ENCODE results near the gene NFILZ.
"Not testable (repeated sequence)": the region's sequence is repeated elsewhere in the genome, so short reads cannot be mapped to it uniquely, and the experiment has no call there.

NFILZ gene

GRCh38 chr19:8635422-8635821 is 5.0 kb downstream of the NFILZ start:
- Histone ChIP-seq H3K4me3 (ENCODE audit: low read length) (no peak overlapping the region), H3K27ac (ENCODE audit: low read length) (no peak overlapping the region), H3K9me3 (ENCODE audit: control insufficient read depth, low read depth, low read length) (no peaks in the 10 kb centered on the region), H3K27me3 (ENCODE audit: control insufficient read depth, insufficient read depth, low read length) (peaks cover 11% of the 10 kb centered on the region), H3K4me1 (ENCODE audit: control insufficient read depth, low read depth, low read length) (peaks cover 11% of the 10 kb centered on the region), H3K9ac (ENCODE audit: low read length) (no peak overlapping the region), H3K36me3 (ENCODE audit: control insufficient read depth, low read depth, low read length) (no peaks in the 10 kb centered on the region)

GRCh38 chr19:8637070-8637469 is 6.6 kb downstream of the NFILZ start:
- H3K27ac ChIP-seq (ENCODE audit: low read length); H3K4me3 ChIP-seq (ENCODE audit: low read length); H3K9me3 ChIP-seq (ENCODE audit: control insufficient read depth, low read depth, low read length); H3K36me3 ChIP-seq (ENCODE audit: control insufficient read depth, low read depth, low read length); H3K4me1 ChIP-seq (ENCODE audit: control insufficient read depth, low read depth, low read length); H3K9ac ChIP-seq (ENCODE audit: low read length): not testable (repeated sequence)
- peaks cover 23% of the 10 kb centered on the region for H3K27me3 ChIP-seq (ENCODE audit: control insufficient read depth, insufficient read depth, low read length)

DNA sequence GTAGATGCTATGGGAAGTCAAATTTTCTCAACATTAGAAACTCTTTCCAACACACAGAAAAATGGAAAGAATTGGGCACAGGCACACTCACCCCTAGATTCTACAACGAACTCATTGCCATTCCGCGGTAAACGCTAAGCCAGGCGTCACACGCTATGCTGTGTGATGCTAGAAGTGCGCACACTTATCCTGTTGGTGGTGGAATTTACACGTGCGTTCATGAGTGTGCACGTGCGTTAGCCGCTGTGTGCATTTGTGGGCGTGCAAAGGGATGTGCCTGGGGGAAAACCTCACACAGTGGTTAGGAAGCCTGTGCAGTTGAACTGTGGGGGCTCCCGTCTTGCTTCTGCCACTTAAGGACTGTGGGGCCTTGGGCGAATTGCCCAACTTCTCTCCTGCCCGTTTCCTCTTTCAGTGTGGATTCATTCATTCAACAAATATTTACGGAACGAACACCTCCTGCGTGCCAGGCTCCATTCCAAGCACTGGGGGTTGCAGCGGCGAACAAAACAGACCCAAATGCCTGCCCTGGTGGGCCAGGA is 7.7 kb downstream of the NFILZ start:
- H3K27me3 ChIP-seq (ENCODE audit: control insufficient read depth, insufficient read depth, low read length) = peaks cover 23% of the 10 kb centered on the region
- H3K9ac ChIP-seq (ENCODE audit: low read length) = no peak overlapping the region
- no peaks in the 10 kb centered on the region for H3K36me3 ChIP-seq (ENCODE audit: control insufficient read depth, low read depth, low read length)

DNA sequence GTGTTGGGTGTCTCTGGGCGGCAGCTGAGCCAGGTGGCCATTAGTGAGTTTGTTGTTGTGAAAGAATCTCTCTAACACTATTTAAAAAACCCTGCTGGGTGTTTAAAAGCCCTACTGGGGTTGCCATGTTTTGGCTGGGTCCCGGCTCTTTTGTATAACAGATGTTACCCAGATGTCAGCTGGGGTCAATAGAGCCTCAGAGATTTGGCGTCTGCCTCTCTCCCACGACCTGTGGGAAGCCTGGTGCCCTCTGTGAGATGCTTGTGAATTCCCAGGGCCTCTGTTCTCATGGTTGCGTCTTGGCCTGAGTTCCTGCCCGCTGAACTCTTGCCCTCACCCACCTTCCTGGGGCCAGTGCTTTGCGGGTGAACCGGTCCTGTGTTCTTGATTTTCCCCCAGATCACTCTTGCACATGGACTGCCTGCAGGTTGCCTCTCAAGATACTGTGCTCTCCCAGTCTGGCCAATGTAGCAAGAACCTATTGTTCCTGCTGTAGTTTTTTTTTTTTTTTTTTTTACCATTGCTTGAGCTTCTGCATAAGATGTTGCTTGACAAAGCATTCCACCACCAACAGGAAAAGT is 9.5 kb downstream of the NFILZ start:
- no peaks in the 10 kb centered on the region for H3K9me3 ChIP-seq (ENCODE audit: control insufficient read depth, low read depth, low read length)
- no peak overlapping the region for H3K4me3 ChIP-seq (ENCODE audit: low read length)
- no peak overlapping the region for H3K9ac ChIP-seq (ENCODE audit: low read length)
- peaks cover 23% of the 10 kb centered on the region for H3K27me3 ChIP-seq (ENCODE audit: control insufficient read depth, insufficient read depth, low read length)
- no peaks in the 10 kb centered on the region for H3K4me1 ChIP-seq (ENCODE audit: control insufficient read depth, low read depth, low read length)
- H3K36me3 ChIP-seq (ENCODE audit: control insufficient read depth, low read depth, low read length) = no peaks in the 10 kb centered on the region
- no peak overlapping the region for H3K27ac ChIP-seq (ENCODE audit: low read length)

More for the DNA sequence above, 7.7 kb downstream of the NFILZ start:
- no peaks in the 10 kb centered on the region for H3K9me3 ChIP-seq (ENCODE audit: control insufficient read depth, low read depth, low read length)
- no peak overlapping the region for H3K4me3 ChIP-seq (ENCODE audit: low read length)
- no peaks in the 10 kb centered on the region for H3K4me1 ChIP-seq (ENCODE audit: control insufficient read depth, low read depth, low read length)
- H3K27ac ChIP-seq (ENCODE audit: low read length) = no peak overlapping the region

GRCh38 chr19:8640402-8641004 is 10.1 kb downstream of the NFILZ start:
- H3K4me3 ChIP-seq (ENCODE audit: low read length) = no peak overlapping the region
- no peak overlapping the region for H3K9ac ChIP-seq (ENCODE audit: low read length)
- peaks cover 23% of the 10 kb centered on the region for H3K27me3 ChIP-seq (ENCODE audit: control insufficient read depth, insufficient read depth, low read length)
- H3K27ac ChIP-seq (ENCODE audit: low read length) = no peak overlapping the region
- no peaks in the 10 kb centered on the region for H3K9me3 ChIP-seq (ENCODE audit: control insufficient read depth, low read depth, low read length)
- H3K4me1 ChIP-seq (ENCODE audit: control insufficient read depth, low read depth, low read length) = no peaks in the 10 kb centered on the region
- no peaks in the 10 kb centered on the region for H3K36me3 ChIP-seq (ENCODE audit: control insufficient read depth, low read depth, low read length)

DNA sequence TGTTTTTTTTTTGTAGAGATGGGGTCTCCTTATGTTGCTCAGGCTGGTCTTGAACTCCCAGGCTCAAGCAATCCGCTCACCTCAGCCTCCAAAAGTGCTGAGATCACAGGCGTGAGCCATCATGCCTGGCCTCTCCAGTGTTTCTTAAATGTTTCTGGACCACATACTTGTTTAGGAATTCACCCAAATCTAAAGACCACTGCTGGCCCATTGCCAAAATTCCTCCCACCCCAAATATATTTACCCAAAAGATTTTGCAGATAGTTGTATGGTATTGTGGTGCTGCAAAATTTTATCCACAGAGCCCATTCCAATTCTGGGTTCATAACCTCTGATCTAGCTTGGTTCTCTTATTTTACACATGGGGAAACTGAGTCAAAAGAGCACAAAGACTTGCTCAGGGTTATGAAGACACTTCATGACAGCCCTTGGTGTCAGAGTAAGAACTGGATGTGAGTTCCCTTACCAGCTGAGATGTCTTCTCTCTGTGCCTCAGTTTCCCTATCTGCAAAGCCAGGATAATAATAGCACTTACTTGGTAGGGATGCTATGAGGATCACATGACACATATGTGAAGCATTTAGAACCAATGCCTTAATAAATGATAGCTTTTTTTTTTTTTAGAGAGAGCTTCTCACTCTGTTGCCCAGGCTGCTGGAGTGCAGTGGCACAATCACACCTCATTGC is 10.9 kb downstream of the NFILZ start:
- no peak overlapping the region for H3K27ac ChIP-seq (ENCODE audit: low read length)
- H3K36me3 ChIP-seq (ENCODE audit: control insufficient read depth, low read depth, low read length) = no peaks in the 10 kb centered on the region
- H3K4me1 ChIP-seq (ENCODE audit: control insufficient read depth, low read depth, low read length) = no peaks in the 10 kb centered on the region
- H3K27me3 ChIP-seq (ENCODE audit: control insufficient read depth, insufficient read depth, low read length) = peaks cover 23% of the 10 kb centered on the region
- no peak overlapping the region for H3K9ac ChIP-seq (ENCODE audit: low read length)
- H3K9me3 ChIP-seq (ENCODE audit: control insufficient read depth, low read depth, low read length) = no peaks in the 10 kb centered on the region
- H3K4me3 ChIP-seq (ENCODE audit: low read length) = no peak overlapping the region

- no peaks in the 10 kb centered on the region for H3K9me3 ChIP-seq (ENCODE audit: control insufficient read depth, low read depth, low read length)
- H3K9ac ChIP-seq (ENCODE audit: low read length) = no peak overlapping the region
- H3K4me1 ChIP-seq (ENCODE audit: control insufficient read depth, low read depth, low read length) = no peaks in the 10 kb centered on the region
- no peak overlapping the region for H3K4me3 ChIP-seq (ENCODE audit: low read length)
- peaks cover 23% of the 10 kb centered on the region for H3K27me3 ChIP-seq (ENCODE audit: control insufficient read depth, insufficient read depth, low read length)
- no peak overlapping the region for H3K27ac ChIP-seq (ENCODE audit: low read length)
- no peaks in the 10 kb centered on the region for H3K36me3 ChIP-seq (ENCODE audit: control insufficient read depth, low read depth, low read length)
These were observed 11.6 kb downstream of the NFILZ start for GRCh38 chr19:8641908-8642547.

- Histone ChIP-seq H3K27me3 (ENCODE audit: control insufficient read depth, insufficient read depth, low read length) (peaks cover 23% of the 10 kb centered on the region), H3K9me3 (ENCODE audit: control insufficient read depth, low read depth, low read length) (no peaks in the 10 kb centered on the region), H3K9ac (ENCODE audit: low read length) (no peak overlapping the region), H3K36me3 (ENCODE audit: control insufficient read depth, low read depth, low read length) (no peaks in the 10 kb centered on the region), H3K4me1 (ENCODE audit: control insufficient read depth, low read depth, low read length) (no peaks in the 10 kb centered on the region), H3K27ac (ENCODE audit: low read length) (no peak overlapping the region), H3K4me3 (ENCODE audit: low read length) (no peak overlapping the region)
These were observed 12.1 kb downstream of the NFILZ start for GRCh38 chr19:8642561-8642960.

DNA sequence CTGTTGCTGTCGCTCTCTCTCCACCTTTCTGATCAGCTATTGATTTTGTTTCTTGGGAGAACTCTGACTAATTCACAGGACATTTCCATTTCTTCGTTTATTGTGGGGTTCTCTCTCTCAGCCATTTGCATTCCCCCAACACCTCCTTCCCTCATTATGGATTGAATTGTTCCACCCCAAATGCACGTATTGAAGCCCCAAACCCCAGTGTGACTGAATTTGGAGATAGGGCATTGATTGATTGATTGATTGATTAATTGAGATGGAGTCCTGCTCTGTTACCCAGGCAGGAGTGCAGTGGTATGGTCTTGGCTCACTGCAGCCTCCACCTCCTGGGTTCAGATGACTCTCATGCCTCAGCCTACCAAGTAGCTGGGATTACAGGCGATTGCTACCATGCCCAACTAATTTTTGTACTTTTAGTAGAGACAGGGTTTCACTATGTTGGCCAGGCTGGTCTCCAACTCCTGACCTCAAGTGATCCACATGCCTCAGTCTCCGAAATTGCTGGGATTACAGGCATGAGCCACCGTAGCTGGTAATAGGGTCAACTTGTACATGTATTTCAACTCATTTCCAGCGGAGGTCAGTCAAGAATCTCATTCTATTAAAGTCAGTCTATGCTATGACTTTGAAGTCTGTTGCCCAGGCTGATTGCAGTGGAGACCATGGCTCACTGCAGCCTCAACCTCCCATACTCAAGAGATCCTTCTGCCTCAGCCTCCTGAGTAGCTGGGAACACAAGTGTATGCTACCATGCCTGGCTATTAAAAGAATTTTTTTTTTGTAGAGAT is 13.6 kb downstream of the NFILZ start:
- no peak overlapping the region for H3K27ac ChIP-seq (ENCODE audit: low read length)
- no peaks in the 10 kb centered on the region for H3K9me3 ChIP-seq (ENCODE audit: control insufficient read depth, low read depth, low read length)
- H3K9ac ChIP-seq (ENCODE audit: low read length) = no peak overlapping the region
- H3K4me1 ChIP-seq (ENCODE audit: control insufficient read depth, low read depth, low read length) = no peaks in the 10 kb centered on the region
- no peaks in the 10 kb centered on the region for H3K36me3 ChIP-seq (ENCODE audit: control insufficient read depth, low read depth, low read length)
- H3K27me3 ChIP-seq (ENCODE audit: control insufficient read depth, insufficient read depth, low read length) = peaks cover 15% of the 10 kb centered on the region
- no peak overlapping the region for H3K4me3 ChIP-seq (ENCODE audit: low read length)

DNA sequence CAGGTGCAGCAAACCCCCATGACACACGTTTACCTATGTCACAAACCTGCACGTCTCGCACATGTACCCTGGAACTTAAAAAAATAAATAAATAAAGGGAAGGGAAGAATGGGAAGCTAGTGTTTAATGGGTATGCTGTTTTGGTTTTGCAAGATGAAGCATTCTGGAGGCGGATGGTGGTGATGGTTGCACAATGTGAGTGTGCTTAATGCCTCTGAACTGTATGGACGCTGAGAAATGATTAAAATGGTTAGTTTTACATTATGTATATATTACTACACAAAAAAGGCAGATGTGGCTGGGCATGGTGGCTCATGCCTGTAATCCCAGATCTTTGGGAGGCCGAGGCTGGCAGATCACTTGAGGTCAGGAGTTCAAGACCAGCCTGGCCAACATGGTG is 17.8 kb downstream of the NFILZ start:
- Histone ChIP-seq H3K36me3 (ENCODE audit: control insufficient read depth, low read depth, low read length) (no peaks in the 10 kb centered on the region), H3K4me1 (ENCODE audit: control insufficient read depth, low read depth, low read length) (no peaks in the 10 kb centered on the region), H3K9ac (ENCODE audit: low read length) (no peak overlapping the region), H3K9me3 (ENCODE audit: control insufficient read depth, low read depth, low read length) (no peaks in the 10 kb centered on the region), H3K4me3 (ENCODE audit: low read length) (no peak overlapping the region), H3K27ac (ENCODE audit: low read length) (no peak overlapping the region), H3K27me3 (ENCODE audit: control insufficient read depth, insufficient read depth, low read length) (no peaks in the 10 kb centered on the region)

Data from iPS-18a (cell line).